Tibial nerve (tissue), 4 donors: ENCODE data around the gene SLC6A4.

Source experiments
- EP300 ChIP-seq, 2 donors: sonication (generic); formaldehyde crosslinking; IDR thresholded peaks; one replicate each; pipeline ENCODE4 v1.6.1; 2017; ENCODE audit warnings: antibody characterized with exemption in 2 of 2, mild to moderate bottlenecking in 1 of 2
- TF ChIP-seq, protein P1 (sequence below), 5 experiments: fragments of 200-600 bp in 3 of 5; fragments of 450-650 bp in 2 of 5; sonication (generic) in 3 of 5; IDR thresholded peaks; one replicate each; pipeline ENCODE4 v1.5.1; 2016 to 2019; ENCODE audit warnings: antibody characterized with exemption in 5 of 5, mild to moderate bottlenecking in 3 of 5, moderate library complexity in 2 of 5

- TF ChIP-seq, protein P1, sequence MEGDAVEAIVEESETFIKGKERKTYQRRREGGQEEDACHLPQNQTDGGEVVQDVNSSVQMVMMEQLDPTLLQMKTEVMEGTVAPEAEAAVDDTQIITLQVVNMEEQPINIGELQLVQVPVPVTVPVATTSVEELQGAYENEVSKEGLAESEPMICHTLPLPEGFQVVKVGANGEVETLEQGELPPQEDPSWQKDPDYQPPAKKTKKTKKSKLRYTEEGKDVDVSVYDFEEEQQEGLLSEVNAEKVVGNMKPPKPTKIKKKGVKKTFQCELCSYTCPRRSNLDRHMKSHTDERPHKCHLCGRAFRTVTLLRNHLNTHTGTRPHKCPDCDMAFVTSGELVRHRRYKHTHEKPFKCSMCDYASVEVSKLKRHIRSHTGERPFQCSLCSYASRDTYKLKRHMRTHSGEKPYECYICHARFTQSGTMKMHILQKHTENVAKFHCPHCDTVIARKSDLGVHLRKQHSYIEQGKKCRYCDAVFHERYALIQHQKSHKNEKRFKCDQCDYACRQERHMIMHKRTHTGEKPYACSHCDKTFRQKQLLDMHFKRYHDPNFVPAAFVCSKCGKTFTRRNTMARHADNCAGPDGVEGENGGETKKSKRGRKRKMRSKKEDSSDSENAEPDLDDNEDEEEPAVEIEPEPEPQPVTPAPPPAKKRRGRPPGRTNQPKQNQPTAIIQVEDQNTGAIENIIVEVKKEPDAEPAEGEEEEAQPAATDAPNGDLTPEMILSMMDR (IDR thresholded peaks at IDR 0.05), result no peak
- no peak for TF ChIP-seq EP300 (IDR thresholded peaks at IDR 0.05)
These were observed 16.2 kb downstream of the SLC6A4 start for GRCh38 chr17:30219315-30219714.
